Ovary (tissue), 3 donors: Measurements from ENCODE around the gene EFHD1.

Experiments
- EP300 ChIP-seq: sonication (generic); formaldehyde crosslinking; IDR thresholded peaks from one replicate; pipeline ENCODE4 v1.6.1; 2017; ENCODE audit warnings: antibody characterized with exemption
- POLR2A ChIP-seq: fragments of 450-650 bp; IDR thresholded peaks from one replicate; pipeline ENCODE4 v1.6.1; 2017; ENCODE audit warnings: antibody characterized with exemption, mild to moderate bottlenecking, moderate library complexity
- TF ChIP-seq, protein P1 (sequence below), 3 donors: fragments of 450-650 bp in 2 of 3; fragments of 200-600 bp in 1 of 3; IDR thresholded peaks; one replicate each; pipeline versions ENCODE4 v1.5.1 to v1.8.0; 2016 to 2022; ENCODE audit warnings: antibody characterized with exemption in 3 of 3, mild to moderate bottlenecking in 1 of 3
- donor health status: DM: no; HTN: no; CAD: no.

DNA sequence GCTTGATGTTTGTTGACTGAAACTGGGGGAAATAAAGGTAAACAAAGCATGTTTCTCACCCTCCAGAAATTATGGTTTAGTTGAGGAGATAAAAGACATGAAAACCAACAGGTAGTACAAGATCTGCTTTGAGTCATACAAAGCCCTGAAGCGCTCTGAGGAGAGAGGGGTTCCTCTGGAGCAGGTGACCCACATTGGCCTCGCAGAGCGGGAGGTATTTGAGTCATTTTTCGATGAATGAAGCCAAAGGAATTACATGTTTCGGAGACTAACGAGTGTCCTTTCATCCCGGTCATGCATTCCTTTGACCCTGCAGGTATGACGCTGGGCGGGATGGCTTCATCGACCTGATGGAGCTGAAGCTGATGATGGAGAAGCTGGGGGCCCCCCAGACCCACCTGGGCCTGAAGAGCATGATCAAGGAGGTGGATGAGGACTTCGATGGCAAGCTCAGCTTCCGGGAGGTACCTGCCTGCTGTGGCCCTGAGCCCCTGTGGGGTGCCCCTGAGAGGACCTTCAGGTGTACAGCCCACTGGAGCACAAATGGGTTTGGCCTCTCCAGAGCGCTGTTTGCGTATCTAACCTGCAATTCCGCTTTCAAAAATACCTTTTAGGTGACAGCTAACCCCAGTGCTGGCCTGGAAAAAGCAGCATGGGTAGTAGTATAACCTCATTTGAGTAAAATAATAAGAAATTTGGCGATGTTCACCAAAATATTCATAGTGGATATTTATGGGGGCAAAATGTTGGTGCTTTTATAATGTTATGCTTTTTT lies 29.3 kb downstream of the EFHD1 start:
- TF ChIP-seq POLR2A (no peak), EP300 (no peak)
- TF ChIP-seq, protein P1, sequence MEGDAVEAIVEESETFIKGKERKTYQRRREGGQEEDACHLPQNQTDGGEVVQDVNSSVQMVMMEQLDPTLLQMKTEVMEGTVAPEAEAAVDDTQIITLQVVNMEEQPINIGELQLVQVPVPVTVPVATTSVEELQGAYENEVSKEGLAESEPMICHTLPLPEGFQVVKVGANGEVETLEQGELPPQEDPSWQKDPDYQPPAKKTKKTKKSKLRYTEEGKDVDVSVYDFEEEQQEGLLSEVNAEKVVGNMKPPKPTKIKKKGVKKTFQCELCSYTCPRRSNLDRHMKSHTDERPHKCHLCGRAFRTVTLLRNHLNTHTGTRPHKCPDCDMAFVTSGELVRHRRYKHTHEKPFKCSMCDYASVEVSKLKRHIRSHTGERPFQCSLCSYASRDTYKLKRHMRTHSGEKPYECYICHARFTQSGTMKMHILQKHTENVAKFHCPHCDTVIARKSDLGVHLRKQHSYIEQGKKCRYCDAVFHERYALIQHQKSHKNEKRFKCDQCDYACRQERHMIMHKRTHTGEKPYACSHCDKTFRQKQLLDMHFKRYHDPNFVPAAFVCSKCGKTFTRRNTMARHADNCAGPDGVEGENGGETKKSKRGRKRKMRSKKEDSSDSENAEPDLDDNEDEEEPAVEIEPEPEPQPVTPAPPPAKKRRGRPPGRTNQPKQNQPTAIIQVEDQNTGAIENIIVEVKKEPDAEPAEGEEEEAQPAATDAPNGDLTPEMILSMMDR (IDR thresholded peaks at IDR 0.05), result no peak
